OCI-LY7 (cell line): ENCODE results near the gene CIT. TPM values are rescaled to one million over a fixed set of nuclear protein-coding genes. Genes with fewer than 3 reads are reported as not detected.

Experiments used
- BruUV-seq: library from RNA; stranded (reverse); fragments of 400-500 nt; replicated peaks from 2 replicates; lab custom pipeline; 2021; lab: Mats Ljungman, UMichigan
- CTCF ChIA-PET: fragments of 300-600 bp; sonication (Branson Sonifier 250); formaldehyde crosslinking; loops from one replicate; lab custom pipeline; 2022; ENCODE audit warnings: antibody characterized with exemption; ENCODE audit not compliant: unreplicated experiment; lab: Charles Lee
- POLR2A ChIA-PET: fragments of 300-600 bp; sonication (Branson Sonifier 250); formaldehyde crosslinking; loops from one replicate; lab custom pipeline; 2022; ENCODE audit warnings: antibody characterized with exemption; lab: Charles Lee
- DNase-seq: peaks from one replicate; pipeline ENCODE4 v3.0.0-alpha.2; 2015; ENCODE audit warnings: low spot score
- H2AFZ ChIP-seq: fragments of 200-600 bp; sonication (generic), shearing (Covaris generic); 2 replicates; pipeline ENCODE4 v1.6.1; 2014; ENCODE audit warnings: mild to moderate bottlenecking, antibody characterized with exemption, low read length, moderate library complexity
- H3K27ac ChIP-seq: fragments of 200-600 bp; sonication (generic); 2 replicates; pipeline ENCODE4 v1.5.1; 2014; ENCODE audit warnings: mixed run types, low read depth, mild to moderate bottlenecking, moderate library complexity, low read length, inconsistent platforms; ENCODE audit not compliant: poor library complexity, severe bottlenecking
- H3K36me3 ChIP-seq: fragments of 200-600 bp; sonication (generic); 2 replicates; pipeline ENCODE4 v1.6.1; 2014; ENCODE audit warnings: mild to moderate bottlenecking, antibody characterized with exemption, low read length, moderate library complexity, mixed read lengths; ENCODE audit not compliant: insufficient read depth
- H3K4me1 ChIP-seq: fragments of 200-600 bp; sonication (generic); 2 replicates; pipeline ENCODE4 v1.5.1; 2014; ENCODE audit warnings: mild to moderate bottlenecking, low read length; ENCODE audit not compliant: insufficient read depth, poor library complexity, severe bottlenecking
- H3K4me2 ChIP-seq: fragments of 200-600 bp; sonication (generic); 2 replicates; pipeline ENCODE4 v1.6.1; 2014; ENCODE audit warnings: mild to moderate bottlenecking, low read length
- H3K4me3 ChIP-seq: fragments of 200-600 bp; sonication (generic); 2 replicates; pipeline ENCODE4 v1.5.1; 2014; ENCODE audit warnings: mild to moderate bottlenecking, low read depth, low read length; ENCODE audit not compliant: poor library complexity, severe bottlenecking
- H3K79me2 ChIP-seq: fragments of 200-600 bp; sonication (generic); 2 replicates; pipeline ENCODE4 v1.6.1; 2016; ENCODE audit warnings: low read depth, mild to moderate bottlenecking, low read length, moderate library complexity, mixed read lengths; ENCODE audit not compliant: insufficient read depth
- H3K9me2 ChIP-seq: fragments of 200-600 bp; sonication (generic); 2 replicates; pipeline ENCODE4 v1.6.1; 2016; ENCODE audit warnings: mild to moderate bottlenecking, low read length, mixed read lengths; ENCODE audit not compliant: insufficient read depth
- H3K9me3 ChIP-seq: fragments of 200-600 bp; sonication (generic); 2 replicates; pipeline ENCODE4 v1.6.1; 2014; ENCODE audit warnings: mild to moderate bottlenecking, mixed run types, low read length, mixed read lengths
- H4K20me1 ChIP-seq: fragments of 200-600 bp; sonication (generic); 2 replicates; pipeline ENCODE4 v1.6.1; 2014; ENCODE audit warnings: mild to moderate bottlenecking, antibody characterized with exemption, low read length, moderate library complexity, mixed read lengths; ENCODE audit not compliant: insufficient read depth
- CTCF ChIP-seq: fragments of 200-600 bp; sonication (generic); conservative IDR thresholded peaks from 2 replicates; pipeline ENCODE4 v1.5.1; 2014; ENCODE audit warnings: mild to moderate bottlenecking, antibody characterized with exemption, low read length, moderate library complexity, mixed read lengths
- EZH2phosphoT487 ChIP-seq: fragments of 200-600 bp; sonication (generic); IDR thresholded peaks from 2 replicates; pipeline ENCODE4 v1.6.1; 2018; ENCODE audit warnings: low read depth, borderline replicate concordance, mild to moderate bottlenecking, mixed run types, antibody characterized with exemption, low read length, moderate library complexity, mixed read lengths
- intact Hi-C: fragments of 100-400 bp; cut with micrococcal nuclease; formaldehyde crosslinking; loops from one replicate; pipeline ENCODE4 v1.10.0; 2022; ENCODE audit not compliant: unreplicated experiment
- total RNA-seq, 2 experiments: library from RNA; depleted of rRNA in 1 of 2; stranded (reverse); fragments of >200 nt in 1 of 2; shearing (Covaris generic) in 1 of 2; gene quantifications; 2 replicates each; pipeline ENCODE4 v1.2.3, GENCODE V29; 2014 to 2022

The CIT gene
- total RNA-seq, 2 experiments from 2014 or later, result 33.4 to 90.1 TPM

DNA sequence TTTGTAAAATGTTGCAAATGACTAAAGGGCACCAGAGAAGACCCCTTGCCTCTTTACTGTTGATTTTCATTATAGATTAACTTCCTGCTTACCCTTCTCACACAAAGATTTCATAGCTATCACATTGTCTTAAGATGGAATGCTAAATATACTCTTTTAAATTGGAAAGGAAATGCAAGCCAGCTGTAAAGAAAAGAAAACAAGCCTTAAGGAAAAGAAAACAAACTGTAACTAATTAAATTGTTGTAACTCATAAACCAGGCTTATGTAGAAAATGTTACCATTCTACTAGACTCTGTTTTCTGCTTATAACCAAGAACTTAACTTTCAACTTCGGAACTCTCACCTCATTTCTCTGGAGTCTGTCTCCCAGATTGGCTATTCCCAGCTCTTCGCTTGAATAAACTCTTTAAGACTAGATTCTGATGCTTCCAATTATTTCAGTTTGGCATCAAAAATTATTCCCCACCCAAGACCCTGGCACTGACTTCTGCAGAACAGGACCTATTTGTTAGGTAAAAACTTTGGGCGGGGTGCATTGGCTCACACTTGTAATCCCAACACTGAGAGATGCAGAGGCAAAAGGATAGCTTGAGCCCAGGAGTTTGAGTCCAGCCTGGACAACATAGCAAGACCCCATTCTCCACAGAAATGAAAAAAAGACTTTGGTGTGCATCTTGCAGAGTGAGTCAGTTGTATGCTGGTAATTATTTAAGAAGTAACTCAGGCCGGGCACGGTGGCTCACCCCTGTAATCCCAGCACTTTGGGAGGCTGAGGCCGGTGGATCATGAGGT is 36.6 kb upstream of the CIT start:
- Histone ChIP-seq H3K36me3 (no peaks in the 10 kb centered on the region), H3K4me2 (no peak overlapping the region), H3K79me2 (no peaks in the 10 kb centered on the region), H3K9me2 (no peaks in the 10 kb centered on the region), H3K4me1 (no peaks in the 10 kb centered on the region), H4K20me1 (no peaks in the 10 kb centered on the region), H3K9me3 (no peaks in the 10 kb centered on the region), H3K4me3 (no peak overlapping the region), H3K27ac (no peak overlapping the region), H2AFZ (no peak overlapping the region)
- no peak for TF ChIP-seq CTCF
- no peak for TF ChIP-seq EZH2phosphoT487
- intact Hi-C loops, result no loop called here
- no TSS peak for BruUV-seq
- CTCF ChIA-PET, result no interaction called here
- DNase-seq, result no peak
- POLR2A ChIA-PET, result interaction anchor here (0.6 kb wide), 1 partner anchor 30 kb away, joined by 3 read pairs; no protein-coding TSS in a partner anchor

DNA sequence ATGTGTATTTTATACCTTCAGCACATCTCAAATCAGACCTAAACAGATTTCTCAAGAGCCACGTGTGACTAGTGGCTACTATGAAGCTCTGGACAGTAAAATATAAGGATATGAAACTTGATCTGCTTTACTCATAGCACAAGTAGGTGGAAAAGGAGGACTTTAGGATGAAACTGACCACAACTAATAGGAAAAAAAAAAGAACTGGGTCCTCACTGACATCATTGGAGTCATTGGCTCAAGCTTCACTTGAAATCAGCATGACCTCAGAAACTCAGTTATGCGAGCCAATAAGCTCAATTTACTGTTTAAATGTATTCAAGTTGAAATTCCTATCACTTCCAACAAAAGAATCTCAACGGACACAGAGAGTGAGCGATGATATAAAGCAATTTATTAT is 34.1 kb upstream of the CIT start:
- no TSS peak for BruUV-seq
- ChIA-PET CTCF (no interaction called here), POLR2A (interaction anchor here (0.7 to 1.2 kb wide), 3 partner anchors 12 to 140 kb away, joined by 3 to 4 read pairs (median 4); partner anchors contain the start of gene CIT)
- H4K20me1 ChIP-seq, result no peaks in the 10 kb centered on the region
- H3K9me3 ChIP-seq, result no peaks in the 10 kb centered on the region
- DNase-seq, result no peak
- H3K4me3 ChIP-seq, result no peak overlapping the region
- H3K9me2 ChIP-seq, result no peaks in the 10 kb centered on the region
- H3K36me3 ChIP-seq, result no peaks in the 10 kb centered on the region
- H3K79me2 ChIP-seq, result no peaks in the 10 kb centered on the region
- no peaks in the 10 kb centered on the region for H3K4me1 ChIP-seq
- no peak overlapping the region for H2AFZ ChIP-seq
- H3K4me2 ChIP-seq, result no peak overlapping the region
- TF ChIP-seq EZH2phosphoT487, result no peak
- TF ChIP-seq CTCF, result no peak
- intact Hi-C loops, result no loop called here
- H3K27ac ChIP-seq, result no peak overlapping the region

- TF ChIP-seq EZH2phosphoT487 (no peak), CTCF (no peak)
- ChIA-PET CTCF (no interaction called here), POLR2A (interaction anchor here (0.9 to 1.2 kb wide), 2 partner anchors 12 to 34 kb away, joined by 4 read pairs; partner anchors contain the start of gene CIT)
- no peaks in the 10 kb centered on the region for H4K20me1 ChIP-seq
- H3K9me2 ChIP-seq, result no peaks in the 10 kb centered on the region
- no peak overlapping the region for H3K4me3 ChIP-seq
- intact Hi-C loops, result no loop called here
- H3K4me1 ChIP-seq, result no peaks in the 10 kb centered on the region
- H3K27ac ChIP-seq, result no peak overlapping the region
- DNase-seq, result no peak
- H3K9me3 ChIP-seq, result no peaks in the 10 kb centered on the region
- no peak overlapping the region for H2AFZ ChIP-seq
- no peaks in the 10 kb centered on the region for H3K79me2 ChIP-seq
- BruUV-seq, result no TSS peak
- H3K4me2 ChIP-seq, result no peak overlapping the region
- no peaks in the 10 kb centered on the region for H3K36me3 ChIP-seq
These were observed 33.5 kb upstream of the CIT start for GRCh38 chr12:119910586-119910985.
